OCI-LY7 (cell line): ENCODE results near the gene TOR1A. TPM values are rescaled to one million over a fixed set of nuclear protein-coding genes. Genes with fewer than 3 reads are reported as not detected.

Experiments
- BruUV-seq: library from RNA; stranded (reverse); fragments of 400-500 nt; replicated peaks from 2 replicates; lab custom pipeline; 2021; lab: Mats Ljungman, UMichigan
- CTCF ChIA-PET: fragments of 300-600 bp; sonication (Branson Sonifier 250); formaldehyde crosslinking; loops from one replicate; lab custom pipeline; 2022; ENCODE audit warnings: antibody characterized with exemption; ENCODE audit not compliant: unreplicated experiment; lab: Charles Lee
- POLR2A ChIA-PET: fragments of 300-600 bp; sonication (Branson Sonifier 250); formaldehyde crosslinking; loops from one replicate; lab custom pipeline; 2022; ENCODE audit warnings: antibody characterized with exemption; lab: Charles Lee
- DNase-seq: peaks from one replicate; pipeline ENCODE4 v3.0.0-alpha.2; 2015; ENCODE audit warnings: low spot score
- H2AFZ ChIP-seq: fragments of 200-600 bp; sonication (generic), shearing (Covaris generic); 2 replicates; pipeline ENCODE4 v1.6.1; 2014; ENCODE audit warnings: mild to moderate bottlenecking, antibody characterized with exemption, low read length, moderate library complexity
- H3K27ac ChIP-seq: fragments of 200-600 bp; sonication (generic); 2 replicates; pipeline ENCODE4 v1.5.1; 2014; ENCODE audit warnings: mixed run types, low read depth, mild to moderate bottlenecking, moderate library complexity, low read length, inconsistent platforms; ENCODE audit not compliant: poor library complexity, severe bottlenecking
- H3K36me3 ChIP-seq: fragments of 200-600 bp; sonication (generic); 2 replicates; pipeline ENCODE4 v1.6.1; 2014; ENCODE audit warnings: mild to moderate bottlenecking, antibody characterized with exemption, low read length, moderate library complexity, mixed read lengths; ENCODE audit not compliant: insufficient read depth
- H3K4me1 ChIP-seq: fragments of 200-600 bp; sonication (generic); 2 replicates; pipeline ENCODE4 v1.5.1; 2014; ENCODE audit warnings: mild to moderate bottlenecking, low read length; ENCODE audit not compliant: insufficient read depth, poor library complexity, severe bottlenecking
- H3K4me2 ChIP-seq: fragments of 200-600 bp; sonication (generic); 2 replicates; pipeline ENCODE4 v1.6.1; 2014; ENCODE audit warnings: mild to moderate bottlenecking, low read length
- H3K4me3 ChIP-seq: fragments of 200-600 bp; sonication (generic); 2 replicates; pipeline ENCODE4 v1.5.1; 2014; ENCODE audit warnings: mild to moderate bottlenecking, low read depth, low read length; ENCODE audit not compliant: poor library complexity, severe bottlenecking
- H3K79me2 ChIP-seq: fragments of 200-600 bp; sonication (generic); 2 replicates; pipeline ENCODE4 v1.6.1; 2016; ENCODE audit warnings: low read depth, mild to moderate bottlenecking, low read length, moderate library complexity, mixed read lengths; ENCODE audit not compliant: insufficient read depth
- H3K9me2 ChIP-seq: fragments of 200-600 bp; sonication (generic); 2 replicates; pipeline ENCODE4 v1.6.1; 2016; ENCODE audit warnings: mild to moderate bottlenecking, low read length, mixed read lengths; ENCODE audit not compliant: insufficient read depth
- H3K9me3 ChIP-seq: fragments of 200-600 bp; sonication (generic); 2 replicates; pipeline ENCODE4 v1.6.1; 2014; ENCODE audit warnings: mild to moderate bottlenecking, mixed run types, low read length, mixed read lengths
- H4K20me1 ChIP-seq: fragments of 200-600 bp; sonication (generic); 2 replicates; pipeline ENCODE4 v1.6.1; 2014; ENCODE audit warnings: mild to moderate bottlenecking, antibody characterized with exemption, low read length, moderate library complexity, mixed read lengths; ENCODE audit not compliant: insufficient read depth
- CTCF ChIP-seq: fragments of 200-600 bp; sonication (generic); conservative IDR thresholded peaks from 2 replicates; pipeline ENCODE4 v1.5.1; 2014; ENCODE audit warnings: mild to moderate bottlenecking, antibody characterized with exemption, low read length, moderate library complexity, mixed read lengths
- EZH2phosphoT487 ChIP-seq: fragments of 200-600 bp; sonication (generic); IDR thresholded peaks from 2 replicates; pipeline ENCODE4 v1.6.1; 2018; ENCODE audit warnings: low read depth, borderline replicate concordance, mild to moderate bottlenecking, mixed run types, antibody characterized with exemption, low read length, moderate library complexity, mixed read lengths
- intact Hi-C: fragments of 100-400 bp; cut with micrococcal nuclease; formaldehyde crosslinking; loops from one replicate; pipeline ENCODE4 v1.10.0; 2022; ENCODE audit not compliant: unreplicated experiment
- total RNA-seq, 2 experiments: library from RNA; depleted of rRNA in 1 of 2; stranded (reverse); fragments of >200 nt in 1 of 2; shearing (Covaris generic) in 1 of 2; gene quantifications; 2 replicates each; pipeline ENCODE4 v1.2.3, GENCODE V29; 2014 to 2022

TOR1A gene
- total RNA-seq, 2 experiments from 2014 or later: 32.7 to 37.0 TPM

- DNase-seq: no peak
- POLR2A ChIA-PET: no interaction called here
- intact Hi-C loops: no loop called here
- no peak overlapping the region for H3K4me2 ChIP-seq
- no peaks in the 10 kb centered on the region for H3K9me2 ChIP-seq
- H3K36me3 ChIP-seq: peaks cover 80% of the 10 kb centered on the region
- no peaks in the 10 kb centered on the region for H3K4me1 ChIP-seq
- BruUV-seq: no TSS peak
- no peak overlapping the region for H3K27ac ChIP-seq
- TF ChIP-seq EZH2phosphoT487 (no peak), CTCF (no peak)
- peaks cover 4% of the 10 kb centered on the region; the same call in 1 of the 2 replicates for H3K79me2 ChIP-seq
- CTCF ChIA-PET: interaction anchor here (0.6 kb wide), 1 partner anchor 12 kb away, joined by 5 read pairs; no protein-coding TSS in a partner anchor
- no peaks in the 10 kb centered on the region for H3K9me3 ChIP-seq
- no peaks in the 10 kb centered on the region for H4K20me1 ChIP-seq
- no peak overlapping the region for H3K4me3 ChIP-seq
- no peak overlapping the region for H2AFZ ChIP-seq
These were observed 7.2 kb downstream of the TOR1A start for GRCh38 chr9:129816501-129817435.

- no peaks in the 10 kb centered on the region for H4K20me1 ChIP-seq
- TF ChIP-seq CTCF (no peak), EZH2phosphoT487 (no peak)
- ChIA-PET CTCF (no interaction called here), POLR2A (no interaction called here)
- no peak overlapping the region for H3K27ac ChIP-seq
- no peak overlapping the region for H2AFZ ChIP-seq
- peaks cover 80% of the 10 kb centered on the region for H3K36me3 ChIP-seq
- no peak overlapping the region for H3K4me2 ChIP-seq
- intact Hi-C loops: no loop called here
- no peak overlapping the region for H3K4me3 ChIP-seq
- BruUV-seq: no TSS peak
- H3K4me1 ChIP-seq: no peaks in the 10 kb centered on the region
- H3K9me2 ChIP-seq: no peaks in the 10 kb centered on the region
- H3K79me2 ChIP-seq: no peaks in the 10 kb centered on the region
- H3K9me3 ChIP-seq: no peaks in the 10 kb centered on the region
- DNase-seq: no peak
These were observed 8.7 kb downstream of the TOR1A start for GRCh38 chr9:129815278-129815677.
